HG02798 (cell line): ENCODE results near the gene KRTAP5-10.
"Not testable (repeated sequence)": the region's sequence is repeated elsewhere in the genome, so short reads cannot be mapped to it uniquely, and the experiment has no call there.

Source experiments
- ATAC-seq: cut with Tn5 transposase; IDR thresholded peaks from one replicate; pipeline ENCODE4 v1.9.1; 2021; ENCODE audit warnings: mild to moderate bottlenecking; ENCODE audit not compliant: unreplicated experiment, poor library complexity

The KRTAP5-10 gene

GRCh38 chr11:71542382-71542781, 23.0 kb upstream of the KRTAP5-10 start:
- ATAC-seq, result no peak

DNA sequence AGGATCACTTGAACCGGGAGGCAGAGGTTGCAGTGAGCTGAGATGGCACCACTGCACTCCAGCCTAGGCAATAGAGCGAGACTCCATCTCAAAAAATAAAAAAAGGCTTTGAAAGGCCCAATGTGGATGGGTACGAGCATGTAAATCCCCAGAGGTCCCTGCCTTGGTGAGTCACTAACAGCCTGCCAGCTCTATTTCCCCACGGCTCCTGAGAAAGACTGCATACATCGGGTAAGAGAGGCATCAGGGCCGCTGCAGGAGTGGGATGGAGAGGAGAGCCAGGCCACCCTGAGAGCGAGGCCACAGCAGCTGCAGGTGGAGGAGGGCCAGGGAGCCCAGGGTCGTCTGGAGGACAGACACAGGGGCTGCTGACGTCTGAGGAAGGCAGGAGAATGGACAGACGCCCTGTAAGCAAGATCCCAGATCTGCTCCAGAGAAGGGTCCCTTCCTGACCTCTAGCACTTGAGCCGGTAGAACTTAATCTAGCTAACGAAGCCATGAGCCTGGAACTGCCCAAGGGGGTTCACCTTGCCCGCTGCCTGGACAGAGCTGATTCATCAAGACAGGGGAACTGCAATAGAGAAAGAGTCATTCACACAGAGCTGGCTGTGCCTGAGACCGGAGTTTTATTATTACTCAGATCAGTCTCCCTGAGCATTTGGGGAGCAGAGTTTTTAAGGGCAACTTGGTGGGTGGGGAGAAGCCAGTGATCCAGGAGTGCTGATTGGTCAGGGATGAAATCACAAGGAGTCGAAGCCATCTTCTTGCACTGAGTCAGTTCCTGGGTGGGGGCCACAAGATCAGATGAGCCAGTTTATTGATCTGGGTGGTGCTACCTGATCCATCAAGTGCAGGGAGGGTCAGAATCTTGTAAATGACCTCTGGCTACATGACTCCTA, 22.2 kb upstream of the KRTAP5-10 start:
- ATAC-seq, result no peak

- no peak for ATAC-seq
Observed at GRCh38 chr11:71543866-71544265, 21.5 kb upstream of the KRTAP5-10 start.

DNA sequence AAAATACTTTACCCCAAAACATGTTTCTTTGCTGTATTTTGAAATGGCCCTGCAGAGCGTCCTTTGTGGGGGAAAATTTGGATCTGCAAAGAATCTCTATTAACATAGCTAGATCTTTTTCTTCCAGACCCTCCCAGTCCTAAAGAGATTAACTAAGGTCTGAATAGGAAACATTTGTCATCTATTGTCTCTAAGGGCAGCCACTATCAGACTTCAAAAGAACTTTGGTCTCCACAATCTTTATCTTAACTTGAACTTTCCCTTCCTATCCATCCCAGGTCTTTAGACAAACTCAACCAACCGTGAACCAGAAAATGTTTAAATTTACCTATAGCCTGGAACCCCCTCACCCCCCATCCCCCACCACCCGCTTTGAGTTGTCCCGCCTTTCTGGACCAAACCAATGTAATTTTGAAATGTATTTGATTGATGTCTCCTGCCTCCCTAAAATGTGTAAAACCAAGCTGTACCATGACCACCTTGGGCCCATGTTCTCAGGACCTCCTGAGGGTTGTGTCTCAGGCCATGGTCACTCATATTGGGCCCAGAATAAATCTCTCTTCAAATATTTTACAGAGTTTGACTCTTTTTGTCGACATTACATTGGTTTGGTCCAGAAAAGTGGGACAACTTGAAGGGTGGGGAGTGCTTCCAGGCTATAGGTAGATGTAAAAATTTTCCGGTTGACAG, 20.7 kb upstream of the KRTAP5-10 start:
- ATAC-seq, result no peak

- no peak for ATAC-seq
Observed at GRCh38 chr11:71545405-71545966, 19.9 kb upstream of the KRTAP5-10 start.

DNA sequence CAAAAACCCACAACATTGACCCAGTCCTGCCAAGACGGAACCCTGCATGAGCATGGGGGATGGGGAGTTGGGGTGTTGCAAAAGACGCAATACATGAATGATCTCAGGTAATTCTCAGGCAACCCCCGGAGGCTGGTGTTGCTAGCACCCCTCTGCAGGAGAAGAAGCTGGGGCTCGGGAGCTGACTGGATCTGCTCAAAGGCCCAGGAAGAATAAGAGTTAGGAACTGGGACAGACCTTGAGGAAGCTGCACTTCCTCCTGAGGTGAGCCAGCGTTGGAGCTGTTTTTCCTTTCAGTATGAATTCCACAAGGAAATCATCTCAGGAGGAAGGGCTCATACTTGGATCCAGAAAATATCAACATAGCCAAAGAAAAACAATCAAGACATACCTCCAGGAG, 17.2 kb upstream of the KRTAP5-10 start, which contains the start of gene KRTAP5-9:
KRTAP5-9 (plus strand) TSS at position 301 of the 400 bp plus-strand sequence. CDS start 238 bp downstream, outside the sequence.
- ATAC-seq, result no peak

DNA sequence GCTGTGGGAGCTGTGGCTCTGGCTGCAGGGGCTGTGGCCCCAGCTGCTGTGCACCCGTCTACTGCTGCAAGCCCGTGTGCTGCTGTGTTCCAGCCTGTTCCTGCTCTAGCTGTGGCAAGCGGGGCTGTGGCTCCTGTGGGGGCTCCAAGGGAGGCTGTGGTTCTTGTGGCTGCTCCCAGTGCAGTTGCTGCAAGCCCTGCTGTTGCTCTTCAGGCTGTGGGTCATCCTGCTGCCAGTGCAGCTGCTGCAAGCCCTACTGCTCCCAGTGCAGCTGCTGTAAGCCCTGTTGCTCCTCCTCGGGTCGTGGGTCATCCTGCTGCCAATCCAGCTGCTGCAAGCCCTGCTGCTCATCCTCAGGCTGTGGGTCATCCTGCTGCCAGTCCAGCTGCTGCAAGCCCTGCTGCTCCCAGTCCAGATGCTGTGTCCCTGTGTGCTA, 16.6 kb upstream of the KRTAP5-10 start:
- ATAC-seq, result no peak

- ATAC-seq, result no peak
Observed at GRCh38 chr11:71551711-71552110, 13.7 kb upstream of the KRTAP5-10 start.

GRCh38 chr11:71554996-71555395, 10.4 kb upstream of the KRTAP5-10 start:
- ATAC-seq, result no peak

DNA sequence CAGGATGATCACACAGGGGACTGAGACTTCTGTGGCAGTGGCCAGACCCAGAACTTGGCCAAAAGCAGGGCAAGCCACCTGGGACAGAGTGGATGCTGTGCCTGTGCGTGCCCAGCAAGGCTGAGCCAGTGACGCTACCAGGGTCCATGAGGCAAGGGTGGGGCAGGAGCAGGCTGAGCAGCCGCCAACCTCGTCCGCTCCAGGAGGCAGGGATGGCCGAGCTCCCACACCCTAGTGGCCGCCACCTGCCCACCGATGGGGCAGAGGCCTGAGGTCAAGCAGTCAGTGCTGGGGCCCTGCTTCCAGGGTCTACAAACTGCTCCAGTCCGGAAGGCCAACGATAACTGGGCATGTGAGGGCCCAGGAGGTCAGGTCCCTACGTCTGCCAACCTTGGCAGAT, 9.9 kb upstream of the KRTAP5-10 start:
- ATAC-seq, result no peak

DNA sequence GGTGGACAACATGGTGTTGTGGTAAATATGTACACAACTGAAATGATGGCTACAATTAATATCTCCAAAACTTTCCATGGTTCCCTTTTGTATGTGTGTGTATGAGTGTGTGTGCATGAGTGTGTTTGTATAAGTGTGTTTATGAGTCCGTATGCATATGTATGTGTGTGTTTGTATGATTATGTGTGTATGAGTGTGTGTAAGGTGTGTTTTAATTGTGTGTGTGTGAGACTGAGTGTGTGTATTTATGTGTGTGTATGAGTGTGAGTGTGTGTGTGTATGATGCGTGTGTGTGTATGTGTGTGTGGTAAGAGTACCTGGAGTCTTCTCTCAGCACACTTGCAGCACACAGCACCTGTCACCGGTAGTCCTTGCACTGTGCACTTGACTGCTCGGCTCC, 9.3 kb upstream of the KRTAP5-10 start:
- no peak for ATAC-seq

DNA sequence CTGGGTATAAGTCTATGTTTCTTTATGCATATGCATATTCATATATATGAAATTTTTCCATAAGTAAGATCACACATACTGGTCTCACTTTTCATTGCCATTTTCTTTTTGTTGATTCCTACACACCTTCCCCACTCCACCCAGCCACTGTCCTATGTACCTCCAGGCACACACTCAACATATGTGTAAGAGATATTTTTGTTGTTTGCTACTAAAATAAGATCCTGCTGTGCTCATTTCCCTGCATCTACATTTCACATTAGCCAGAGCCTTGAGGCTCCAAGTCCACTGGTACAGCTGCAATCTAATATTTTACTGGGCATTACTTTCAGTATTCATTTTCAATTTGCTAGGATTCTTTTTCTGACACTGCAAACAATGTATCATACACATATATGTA, 8.1 kb upstream of the KRTAP5-10 start:
- ATAC-seq, result no peak

DNA sequence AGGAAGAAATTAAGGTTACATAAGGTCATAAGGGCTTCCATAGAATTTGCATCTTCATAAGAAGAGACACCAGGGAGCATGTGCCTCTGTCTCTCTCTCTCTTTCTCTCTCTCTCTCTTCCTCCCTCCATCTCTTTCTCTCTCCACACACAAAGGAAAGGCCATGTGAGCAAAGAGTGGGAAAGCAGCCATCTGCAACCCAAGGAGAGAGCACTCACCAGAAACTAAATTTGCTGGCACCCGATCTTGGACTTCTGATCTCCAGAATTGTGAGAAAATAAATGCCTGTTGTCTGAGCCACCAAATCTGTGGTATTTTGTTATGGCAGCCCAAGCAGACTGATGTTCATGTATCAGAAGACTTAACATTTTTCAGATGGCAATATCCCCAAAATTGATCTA, 6.4 kb upstream of the KRTAP5-10 start:
- no peak for ATAC-seq

GRCh38 chr11:71562120-71562519, 3.2 kb upstream of the KRTAP5-10 start:
- no peak for ATAC-seq

DNA sequence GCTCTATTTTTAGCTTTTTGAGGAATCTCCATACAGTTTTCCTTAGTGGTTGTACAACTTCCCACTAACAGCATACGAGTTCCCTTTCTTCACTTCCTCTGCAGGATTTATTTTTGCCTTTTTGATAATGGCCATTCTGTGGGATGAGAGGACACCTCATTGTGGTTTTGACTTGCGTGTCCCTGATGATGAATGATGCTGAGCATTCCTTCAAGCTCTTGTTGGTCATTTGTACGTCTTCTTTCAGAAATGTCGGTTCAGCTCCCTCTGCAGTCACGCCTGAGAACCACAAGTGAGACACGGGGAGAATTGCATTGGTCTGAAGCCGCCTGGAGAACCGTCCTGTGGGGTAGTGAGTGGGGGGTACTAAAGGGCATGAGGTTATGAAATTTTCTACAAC, 2.0 kb upstream of the KRTAP5-10 start:
- no peak for ATAC-seq

- no peak for ATAC-seq
Observed at GRCh38 chr11:71564430-71564829, 933 bp upstream of the KRTAP5-10 start.

GRCh38 chr11:71566081-71566620, 788 bp downstream of the KRTAP5-10 start:
- no peak for ATAC-seq

DNA sequence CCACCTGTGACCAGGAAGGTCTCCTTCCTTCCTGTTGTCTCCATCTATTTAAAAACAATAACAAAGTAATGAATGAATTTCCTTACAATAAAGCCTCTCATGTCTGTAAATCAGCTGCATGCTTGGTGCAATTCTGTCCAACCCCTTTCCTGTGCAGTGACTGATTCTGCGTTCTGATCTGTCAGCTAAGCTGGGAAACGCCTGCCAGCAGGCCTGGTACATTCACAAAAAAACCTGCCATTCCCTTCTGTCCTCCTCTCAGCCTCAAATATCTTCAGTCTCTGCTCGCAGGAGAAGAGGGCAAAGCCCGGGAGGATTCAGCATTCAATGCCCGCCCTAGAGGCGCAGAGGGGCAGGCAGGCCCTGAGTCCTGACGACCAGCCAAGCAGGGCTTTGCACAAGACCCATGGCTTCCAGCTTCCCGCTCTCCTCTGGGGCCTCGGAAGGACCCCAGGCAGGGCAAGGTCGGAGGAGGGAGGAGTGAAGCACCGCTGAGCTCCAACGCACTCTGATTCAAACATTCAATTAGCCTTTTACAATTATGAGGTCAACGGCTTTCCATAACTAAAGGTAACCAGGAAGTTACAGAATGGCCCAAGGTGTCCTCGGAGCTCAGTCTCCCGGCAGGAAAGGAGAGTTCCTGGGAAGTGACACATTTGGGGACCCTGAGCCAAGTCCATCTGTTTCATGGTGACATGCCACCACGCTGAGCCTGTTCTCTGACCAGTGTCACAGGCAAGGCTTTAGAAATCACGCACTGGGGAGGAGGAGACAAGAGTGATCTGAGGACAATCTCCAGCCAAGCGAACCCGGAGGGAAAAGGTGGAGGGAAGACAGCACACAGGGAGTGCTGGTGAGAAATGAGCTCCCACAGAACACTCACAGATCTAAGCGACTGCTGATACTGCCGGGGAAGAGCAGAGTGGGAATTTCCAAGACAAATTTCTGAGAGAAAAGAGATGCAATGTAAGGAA, 1.6 kb downstream of the KRTAP5-10 start:
- not testable (repeated sequence) for ATAC-seq

DNA sequence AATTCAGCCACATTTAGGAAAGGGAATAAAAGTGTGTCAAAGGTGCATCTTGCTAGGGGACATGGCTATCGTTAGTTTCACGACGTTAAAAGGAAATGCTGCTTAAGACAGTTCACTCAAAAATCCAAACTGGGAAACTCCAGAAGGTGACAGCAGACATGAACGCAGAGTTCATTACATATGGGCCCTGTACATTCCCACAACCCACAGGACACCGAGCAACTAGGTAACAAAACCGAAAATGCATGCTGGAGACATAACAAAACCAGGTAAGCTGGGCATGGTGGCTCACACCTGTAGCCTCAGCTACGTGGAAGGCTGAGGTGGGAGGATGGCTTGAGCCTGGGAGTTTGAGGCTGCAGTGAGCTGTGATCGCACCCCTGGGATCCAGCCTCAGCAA, 2.3 kb downstream of the KRTAP5-10 start:
- not testable (repeated sequence) for ATAC-seq
